Activated CD8-positive, alpha-beta memory T cell treated with anti-CD3 and anti-CD28 coated beads, Interleukin-2, amount 10 ng/mL, durations not matched to agents 7 days and 5 days (primary cell): Measurements from ENCODE around the gene PAK3. TPM values are rescaled to one million over a fixed set of nuclear protein-coding genes. Genes with fewer than 3 reads are reported as not detected.

ENCODE experiments used
- ATAC-seq: fragments of 150-1000 bp; cut with Tn5 transposase; one replicate; pipeline ENCODE4 v1.10.0; 2021; ENCODE audit warnings: moderate library complexity
- CTCF ChIA-PET: fragments of 350-600 bp; sonication (Branson Sonifier 250); formaldehyde crosslinking; loops from one replicate; lab custom pipeline; 2021; ENCODE audit warnings: antibody characterized with exemption; lab: Charles Lee
- DNase-seq: peaks from one replicate; pipeline ENCODE4 v3.0.0-alpha.2; 2020
- H3K27ac Mint-ChIP-seq: one replicate; pipeline ENCODE4 v1.8.0; 2021; ENCODE audit warnings: mild to moderate bottlenecking, mixed read lengths
- H3K27me3 Mint-ChIP-seq: one replicate; pipeline ENCODE4 v1.8.0; 2021; ENCODE audit warnings: mixed read lengths
- H3K36me3 Mint-ChIP-seq: one replicate; pipeline ENCODE4 v1.8.0; 2021; ENCODE audit warnings: mild to moderate bottlenecking, mixed read lengths
- H3K4me1 Mint-ChIP-seq: one replicate; pipeline ENCODE4 v1.8.0; 2021; ENCODE audit warnings: mixed read lengths
- H3K4me3 Mint-ChIP-seq: one replicate; pipeline ENCODE4 v1.8.0; 2021; ENCODE audit warnings: mild to moderate bottlenecking, moderate library complexity, mixed read lengths
- H3K9me3 Mint-ChIP-seq: one replicate; pipeline ENCODE4 v1.8.0; 2022; ENCODE audit warnings: low read depth, mixed read lengths
- total RNA-seq, 2 experiments: library from RNA; stranded (reverse); gene quantifications; one replicate each; pipeline ENCODE4 v1.2.3, GENCODE V29; 2021

The PAK3 gene
- total RNA-seq: under 1 TPM; 0.26 to 0.53 TPM

DNA sequence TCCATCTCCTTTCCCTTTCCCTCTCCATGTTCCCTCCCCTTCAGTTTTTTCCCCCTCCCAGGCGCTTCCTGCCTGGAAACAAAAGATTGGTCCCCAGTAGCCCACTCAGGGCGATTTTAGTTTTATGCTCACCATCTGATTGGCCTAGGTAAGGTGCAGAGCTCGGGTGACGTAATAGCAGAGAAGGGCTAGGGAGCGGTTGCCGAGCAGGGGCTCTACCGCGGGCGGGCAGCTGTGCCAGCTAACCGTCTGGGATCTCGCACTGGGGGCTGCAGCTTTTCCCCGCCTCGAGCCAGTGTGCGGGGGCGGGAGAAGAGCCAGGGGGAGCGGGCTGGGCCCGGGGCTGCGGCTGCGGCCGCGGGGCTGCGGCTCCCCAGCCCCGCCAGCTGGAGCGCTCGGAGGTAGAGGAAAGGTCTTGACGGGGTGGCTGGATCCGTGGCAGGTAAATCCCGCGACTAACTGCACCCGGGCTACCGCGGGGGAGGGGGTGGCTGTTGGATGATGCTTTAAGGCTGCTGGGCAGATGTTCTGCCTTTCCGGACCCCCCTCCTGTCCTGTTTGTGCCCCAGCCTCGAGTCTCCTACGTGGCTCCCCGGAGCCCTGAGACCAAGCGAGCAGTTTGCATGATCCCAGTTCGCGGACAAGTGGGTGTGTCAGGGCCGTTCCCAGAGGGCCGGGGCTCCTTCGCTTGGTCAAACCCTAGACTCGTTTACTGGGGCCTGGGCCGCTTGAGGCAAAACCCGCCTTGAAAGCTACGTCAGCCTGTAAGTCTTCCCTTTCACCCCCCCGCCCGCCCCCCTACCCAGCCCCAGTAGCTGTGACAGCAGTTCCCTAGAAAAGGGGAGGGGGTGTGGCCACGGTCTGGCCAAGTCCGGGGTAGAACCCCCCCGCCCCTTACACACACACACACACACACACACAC is at the start of gene PAK3:
Gene PAK3, plus strand, starts transcription at position 218 of the 922 bp plus-strand sequence. CDS start 26,913 bp downstream, outside the sequence.
- H3K27ac Mint-ChIP-seq: no peak within 1 kb of the TSS
- peak within 1 kb of the TSS; percentile 69 for H3K4me3 Mint-ChIP-seq
- no peaks in the 10 kb centered on the region for H3K36me3 Mint-ChIP-seq
- no peaks in the 10 kb centered on the region for H3K9me3 Mint-ChIP-seq
- CTCF ChIA-PET: no interaction called here
- peaks cover 22% of the 10 kb centered on the region for H3K27me3 Mint-ChIP-seq
- DNase-seq: peak; percentile 40
- peaks cover 15% of the 10 kb centered on the region for H3K4me1 Mint-ChIP-seq
- peak; percentile 74 for ATAC-seq

DNA sequence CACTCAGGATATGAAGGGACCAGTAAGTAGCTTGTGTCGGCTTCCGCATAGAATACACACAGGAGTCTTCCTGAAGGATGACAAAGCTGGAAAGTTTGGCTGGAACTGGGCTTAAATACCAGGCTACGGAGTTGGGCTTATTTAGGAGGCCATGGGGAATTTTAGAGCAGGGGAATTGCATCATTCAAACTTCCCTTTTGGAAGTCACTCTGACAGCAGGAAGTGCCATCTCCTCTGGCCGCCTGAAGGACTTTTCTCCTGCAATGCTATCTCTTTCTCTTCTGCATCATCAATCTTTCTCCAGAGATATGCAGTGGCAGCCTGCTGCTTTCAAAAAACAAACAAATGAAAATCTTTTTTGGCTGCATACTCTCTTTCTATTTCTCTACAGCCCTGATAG is 48.4 kb upstream of the PAK3 start:
- H3K27me3 Mint-ChIP-seq: no peaks in the 10 kb centered on the region
- CTCF ChIA-PET: no interaction called here

DNA sequence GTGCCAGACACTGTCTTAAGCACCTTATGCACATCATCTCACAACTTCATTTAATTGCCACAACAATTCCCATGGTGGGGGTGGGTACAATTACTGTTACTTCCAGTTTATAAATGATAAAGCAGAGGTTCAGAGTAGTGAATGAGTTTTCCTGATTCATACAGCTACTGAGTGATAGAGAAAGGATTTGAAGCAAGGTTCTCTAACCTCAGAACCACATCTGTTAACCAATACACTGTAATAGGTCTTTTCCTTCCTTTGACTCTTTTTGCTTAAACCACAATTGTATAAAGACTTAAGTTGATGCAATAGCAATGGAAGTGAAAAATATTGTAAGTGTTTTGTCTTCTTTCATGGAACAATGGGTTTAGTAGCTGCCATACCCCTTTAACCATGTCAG is 43.5 kb upstream of the PAK3 start:
- H3K27me3 Mint-ChIP-seq: no peaks in the 10 kb centered on the region
- DNase-seq (no peak), ATAC-seq (no peak)
- H3K4me3 Mint-ChIP-seq: no peak overlapping the region
- H3K9me3 Mint-ChIP-seq: no peaks in the 10 kb centered on the region
- peaks cover 2% of the 10 kb centered on the region for H3K4me1 Mint-ChIP-seq
- H3K27ac Mint-ChIP-seq: no peak overlapping the region
- CTCF ChIA-PET: no interaction called here
- H3K36me3 Mint-ChIP-seq: no peaks in the 10 kb centered on the region

More for the DNA sequence above, 48.4 kb upstream of the PAK3 start:
- Mint-ChIP-seq H3K4me1 (peaks cover 2% of the 10 kb centered on the region), H3K4me3 (no peak overlapping the region), H3K27ac (no peak overlapping the region), H3K36me3 (no peaks in the 10 kb centered on the region), H3K9me3 (no peaks in the 10 kb centered on the region)
- DNase-seq: no peak
- ATAC-seq: no peak

- no peak overlapping the region for H3K4me3 Mint-ChIP-seq
- CTCF ChIA-PET: no interaction called here
These were observed 24.3 kb upstream of the PAK3 start for GRCh38 chrX:111071542-111072277.

DNA sequence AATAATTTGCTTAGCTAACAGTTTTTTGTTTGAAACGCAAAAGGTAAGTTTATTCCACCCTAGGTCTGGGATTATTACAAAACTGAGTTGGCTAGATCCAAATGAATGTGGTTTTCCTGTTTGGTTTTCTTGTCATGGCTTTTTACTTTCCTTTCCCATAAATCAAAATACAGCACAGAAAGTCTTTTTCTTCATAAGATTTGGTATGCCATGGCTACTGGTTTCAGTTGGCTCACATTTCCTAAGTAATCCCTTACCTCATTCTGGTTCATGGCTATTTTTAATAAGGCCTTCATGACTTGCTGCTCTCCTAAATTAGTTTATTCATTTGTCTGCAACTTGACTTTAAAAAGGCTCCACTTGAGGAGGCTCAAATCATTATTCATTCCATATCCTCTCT is 12.9 kb upstream of the PAK3 start:
- Mint-ChIP-seq H3K27ac (no peak overlapping the region), H3K36me3 (no peaks in the 10 kb centered on the region), H3K27me3 (no peaks in the 10 kb centered on the region), H3K9me3 (no peaks in the 10 kb centered on the region), H3K4me3 (no peak overlapping the region), H3K4me1 (no peaks in the 10 kb centered on the region)
- CTCF ChIA-PET: no interaction called here
- DNase-seq (no peak), ATAC-seq (no peak)

More at GRCh38 chrX:111071542-111072277, 24.3 kb upstream of the PAK3 start:
- Mint-ChIP-seq H3K27ac (no peak overlapping the region), H3K4me1 (no peaks in the 10 kb centered on the region), H3K9me3 (no peaks in the 10 kb centered on the region), H3K27me3 (no peaks in the 10 kb centered on the region), H3K36me3 (no peaks in the 10 kb centered on the region)
- DNase-seq: no peak
- ATAC-seq: no peak

- ATAC-seq (no peak), DNase-seq (no peak)
- peaks cover 6% of the 10 kb centered on the region for H3K27me3 Mint-ChIP-seq
- no peaks in the 10 kb centered on the region for H3K9me3 Mint-ChIP-seq
- no peaks in the 10 kb centered on the region for H3K4me1 Mint-ChIP-seq
- H3K36me3 Mint-ChIP-seq: no peaks in the 10 kb centered on the region
- CTCF ChIA-PET: no interaction called here
- no peak overlapping the region for H3K4me3 Mint-ChIP-seq
- H3K27ac Mint-ChIP-seq: no peak overlapping the region
These were observed 9.4 kb upstream of the PAK3 start for GRCh38 chrX:111086591-111087006.

DNA sequence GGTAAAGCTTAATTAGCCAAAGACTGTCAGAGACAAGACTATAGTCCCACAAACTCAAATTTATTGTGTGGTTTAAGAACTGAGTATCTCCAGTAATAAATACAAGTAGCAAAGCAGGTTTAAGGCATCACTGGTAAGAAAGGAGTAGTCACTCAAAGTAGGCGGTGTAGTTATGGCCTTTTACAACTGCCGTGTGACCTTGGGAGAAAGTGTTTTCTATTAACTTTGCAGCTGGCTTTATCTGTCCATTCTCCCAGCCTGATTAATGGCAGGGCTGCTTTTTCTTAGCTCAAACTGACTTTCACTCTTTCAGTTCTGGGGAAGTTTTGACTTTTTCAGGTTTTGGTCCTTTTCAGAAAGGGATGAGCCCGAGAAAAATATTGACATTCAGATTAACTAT is 7.4 kb upstream of the PAK3 start:
- no peak overlapping the region for H3K4me3 Mint-ChIP-seq
- H3K36me3 Mint-ChIP-seq: no peaks in the 10 kb centered on the region
- CTCF ChIA-PET: no interaction called here
- no peak overlapping the region for H3K27ac Mint-ChIP-seq
- H3K9me3 Mint-ChIP-seq: no peaks in the 10 kb centered on the region
- no peak for DNase-seq
- no peak for ATAC-seq
- H3K4me1 Mint-ChIP-seq: no peaks in the 10 kb centered on the region
- peaks cover 14% of the 10 kb centered on the region for H3K27me3 Mint-ChIP-seq

DNA sequence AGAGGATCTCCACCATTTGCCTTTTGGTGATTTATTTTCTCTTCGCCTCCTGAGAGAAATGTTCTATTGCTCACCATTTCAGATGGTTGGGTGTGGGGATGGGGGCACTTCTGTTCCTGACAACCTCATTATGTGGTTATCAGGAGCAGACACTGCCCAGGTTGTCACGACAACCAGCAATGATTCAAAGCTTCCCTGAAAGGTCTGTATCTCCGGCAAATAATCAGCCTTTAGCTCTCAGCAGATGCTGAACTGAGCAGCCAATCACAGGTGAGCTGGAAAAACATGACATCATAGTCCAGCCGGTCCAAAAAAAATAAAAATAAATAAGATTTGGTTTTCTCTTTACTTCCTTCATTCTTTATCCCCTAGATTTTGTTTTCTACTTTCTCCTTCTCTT is 5.5 kb upstream of the PAK3 start:
- Mint-ChIP-seq H3K27me3 (peaks cover 22% of the 10 kb centered on the region), H3K4me3 (no peak overlapping the region), H3K4me1 (peaks cover 2% of the 10 kb centered on the region), H3K9me3 (no peaks in the 10 kb centered on the region), H3K36me3 (no peaks in the 10 kb centered on the region), H3K27ac (no peak overlapping the region)
- DNase-seq (no peak), ATAC-seq (no peak)
- CTCF ChIA-PET: no interaction called here

- Mint-ChIP-seq H3K36me3 (no peaks in the 10 kb centered on the region), H3K4me1 (peaks cover 15% of the 10 kb centered on the region), H3K27me3 (peaks cover 12% of the 10 kb centered on the region), H3K27ac (no peak overlapping the region), H3K4me3 (no peak overlapping the region), H3K9me3 (no peaks in the 10 kb centered on the region)
- ATAC-seq (peak; percentile 68), DNase-seq (peak; percentile 72)
- CTCF ChIA-PET: interaction anchor here (0.7 to 2.0 kb wide), 6 partner anchors 11 to 246 kb away, joined by 4 to 6 read pairs (median 4); no protein-coding TSS in a partner anchor
These were observed 2.9 kb downstream of the PAK3 start for GRCh38 chrX:111098874-111099273.

- CTCF ChIA-PET: interaction anchor here (0.6 to 1.6 kb wide), 8 partner anchors 8 to 345 kb away, joined by 3 to 6 read pairs (median 4); no protein-coding TSS in a partner anchor
- Mint-ChIP-seq H3K36me3 (no peaks in the 10 kb centered on the region), H3K27ac (no peak overlapping the region), H3K9me3 (no peaks in the 10 kb centered on the region), H3K4me1 (peaks cover 14% of the 10 kb centered on the region), H3K27me3 (peaks cover 7% of the 10 kb centered on the region), H3K4me3 (no peak overlapping the region)
- ATAC-seq: peak; percentile 56
- DNase-seq: peak; percentile 43
These were observed 4.2 kb downstream of the PAK3 start for GRCh38 chrX:111100191-111100590.

DNA sequence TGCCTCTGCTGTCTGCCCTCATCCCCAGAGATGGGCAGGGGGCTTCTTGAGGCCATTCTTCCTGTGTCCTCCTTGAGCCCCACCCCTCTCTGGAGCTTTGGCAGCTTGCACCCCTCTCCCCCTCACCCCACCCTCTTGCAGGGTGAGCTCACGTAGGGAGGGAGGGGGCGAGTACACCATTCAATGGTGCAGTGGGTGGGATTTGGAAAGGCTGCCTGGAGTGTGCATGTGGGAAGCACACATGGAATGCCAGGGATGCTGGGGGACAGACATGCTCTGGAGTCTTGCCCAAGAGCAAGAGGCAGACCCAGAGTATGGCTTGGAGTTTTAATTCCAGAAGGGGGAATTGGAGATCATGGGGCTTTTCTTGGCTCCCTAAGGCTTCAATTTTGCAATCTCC is 5.6 kb downstream of the PAK3 start:
- H3K4me3 Mint-ChIP-seq: no peak overlapping the region
- H3K27me3 Mint-ChIP-seq: no peaks in the 10 kb centered on the region
- no peaks in the 10 kb centered on the region for H3K36me3 Mint-ChIP-seq
- H3K9me3 Mint-ChIP-seq: no peaks in the 10 kb centered on the region
- H3K4me1 Mint-ChIP-seq: peaks cover 8% of the 10 kb centered on the region
- ATAC-seq: no peak
- no peak overlapping the region for H3K27ac Mint-ChIP-seq
- DNase-seq: no peak
- CTCF ChIA-PET: no interaction called here

- ATAC-seq (no peak), DNase-seq (no peak)
- Mint-ChIP-seq H3K4me3 (no peak overlapping the region), H3K27me3 (no peaks in the 10 kb centered on the region), H3K9me3 (no peaks in the 10 kb centered on the region), H3K27ac (no peak overlapping the region), H3K4me1 (peaks cover 8% of the 10 kb centered on the region), H3K36me3 (no peaks in the 10 kb centered on the region)
- CTCF ChIA-PET: interaction anchor here (1.2 kb wide), 1 partner anchor 10 kb away, joined by 3 read pairs; no protein-coding TSS in a partner anchor
These were observed 6.6 kb downstream of the PAK3 start for GRCh38 chrX:111102636-111103035.

GRCh38 chrX:111103246-111103645 is 7.3 kb downstream of the PAK3 start:
- CTCF ChIA-PET: interaction anchor here (1.2 to 1.9 kb wide), 2 partner anchors 10 to 141 kb away, joined by 3 to 8 read pairs; no protein-coding TSS in a partner anchor
- ATAC-seq (no peak), DNase-seq (no peak)
- Mint-ChIP-seq H3K9me3 (no peaks in the 10 kb centered on the region), H3K4me3 (no peak overlapping the region), H3K27ac (no peak overlapping the region), H3K4me1 (peaks cover 6% of the 10 kb centered on the region), H3K27me3 (no peaks in the 10 kb centered on the region), H3K36me3 (no peaks in the 10 kb centered on the region)
